Astrocyte (in vitro differentiated cells and primary cell): ENCODE measurements around the gene GCK.

Experiments used
- EZH2 ChIP-seq: IDR thresholded peaks from 2 replicates; pipeline ENCODE4 v1.6.1; 2012; ENCODE audit warnings: mild to moderate bottlenecking, low read length, inconsistent platforms; ENCODE audit not compliant: insufficient read depth
- TF ChIP-seq, protein P1 (sequence below): IDR thresholded peaks from 2 replicates; pipeline ENCODE4 v1.5.1; 2011; ENCODE audit warnings: low read depth, mild to moderate bottlenecking, inconsistent platforms, low read length, moderate library complexity; ENCODE audit not compliant: insufficient read depth

GRCh38 chr7:44194562-44195145 is 5.4 kb upstream of the GCK start:
- TF ChIP-seq, protein P1, sequence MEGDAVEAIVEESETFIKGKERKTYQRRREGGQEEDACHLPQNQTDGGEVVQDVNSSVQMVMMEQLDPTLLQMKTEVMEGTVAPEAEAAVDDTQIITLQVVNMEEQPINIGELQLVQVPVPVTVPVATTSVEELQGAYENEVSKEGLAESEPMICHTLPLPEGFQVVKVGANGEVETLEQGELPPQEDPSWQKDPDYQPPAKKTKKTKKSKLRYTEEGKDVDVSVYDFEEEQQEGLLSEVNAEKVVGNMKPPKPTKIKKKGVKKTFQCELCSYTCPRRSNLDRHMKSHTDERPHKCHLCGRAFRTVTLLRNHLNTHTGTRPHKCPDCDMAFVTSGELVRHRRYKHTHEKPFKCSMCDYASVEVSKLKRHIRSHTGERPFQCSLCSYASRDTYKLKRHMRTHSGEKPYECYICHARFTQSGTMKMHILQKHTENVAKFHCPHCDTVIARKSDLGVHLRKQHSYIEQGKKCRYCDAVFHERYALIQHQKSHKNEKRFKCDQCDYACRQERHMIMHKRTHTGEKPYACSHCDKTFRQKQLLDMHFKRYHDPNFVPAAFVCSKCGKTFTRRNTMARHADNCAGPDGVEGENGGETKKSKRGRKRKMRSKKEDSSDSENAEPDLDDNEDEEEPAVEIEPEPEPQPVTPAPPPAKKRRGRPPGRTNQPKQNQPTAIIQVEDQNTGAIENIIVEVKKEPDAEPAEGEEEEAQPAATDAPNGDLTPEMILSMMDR = no peak
- TF ChIP-seq EZH2 = no peak
